Measurements from ENCODE around the gene ZFAND2A. TPM values are rescaled to one million over a fixed set of nuclear protein-coding genes. Genes with fewer than 3 reads are reported as not detected.
A peak's percentile ranks its signal among the peaks of the same experiment; 100 is the strongest.

ZFAND2A gene
- total and polyA plus RNA-seq, 3 donors from 2014 or later, result 32.9 to 61.4 (median 37.8) TPM

- Histone ChIP-seq H3K9me3 (no peaks in the 10 kb centered on the region), H3K4me1 (peaks cover 17% of the 10 kb centered on the region), H3K4me3 (no peak overlapping the region), H3K27ac (no peak overlapping the region), H3K36me3 (ENCODE audit: low read depth, missing control alignments) (no peaks in the 10 kb centered on the region), H3K27me3 (no peaks in the 10 kb centered on the region)
- 48 to 71% methylated on average over 17 to 23 of the region's 23 CpGs for WGBS, 2 donors
- DNase-seq, result no peak
- intact Hi-C loops (cut with DNase I; ENCODE audit: low total_unique reads), result no loop called here
- TF ChIP-seq CTCF (IDR thresholded peaks at IDR 0.05), result no peak
- TF ChIP-seq POLR2A (IDR thresholded peaks at IDR 0.05), result no peak
Observed at GRCh38 chr7:1124816-1125602, 35.0 kb downstream of the ZFAND2A start.

- intact Hi-C loops (cut with DNase I; ENCODE audit: low total_unique reads), result no loop called here
- H3K4me1 ChIP-seq, result peaks cover 17% of the 10 kb centered on the region
- TF ChIP-seq POLR2A (IDR thresholded peaks at IDR 0.05) (no peak), CTCF (IDR thresholded peaks at IDR 0.05) (no peak)
- peak overlapping the region; percentile 7 to 65 for H3K27ac ChIP-seq
- no peaks in the 10 kb centered on the region for H3K36me3 ChIP-seq (ENCODE audit: low read depth, missing control alignments)
- 50 to 63% methylated on average over 9 to 11 of the region's 11 CpGs for WGBS, 2 donors
- H3K9me3 ChIP-seq, result no peaks in the 10 kb centered on the region
- no peak for DNase-seq
- H3K4me3 ChIP-seq, result no peak overlapping the region
- no peaks in the 10 kb centered on the region for H3K27me3 ChIP-seq
Observed at GRCh38 chr7:1124164-1124563, 35.8 kb downstream of the ZFAND2A start.

GRCh38 chr7:1123715-1124114, 36.3 kb downstream of the ZFAND2A start:
- intact Hi-C loops (cut with DNase I; ENCODE audit: low total_unique reads), result no loop called here
- 48 to 51% methylated on average over 17 of the region's 17 CpGs for WGBS, 2 donors
- no peaks in the 10 kb centered on the region for H3K36me3 ChIP-seq (ENCODE audit: low read depth, missing control alignments)
- H3K4me3 ChIP-seq, result no peak overlapping the region
- peak; percentile 48 to 51 (median 50) for TF ChIP-seq CTCF (IDR thresholded peaks at IDR 0.05)
- no peak for TF ChIP-seq POLR2A (IDR thresholded peaks at IDR 0.05)
- H3K9me3 ChIP-seq, result no peaks in the 10 kb centered on the region
- H3K27me3 ChIP-seq, result no peaks in the 10 kb centered on the region
- H3K4me1 ChIP-seq, result peaks cover 17% of the 10 kb centered on the region
- H3K27ac ChIP-seq, result peak overlapping the region; percentile 7 to 65
- peak; percentile 83 for DNase-seq

- H3K27ac ChIP-seq, result peak overlapping the region; percentile 7 to 65
- H3K27me3 ChIP-seq, result no peaks in the 10 kb centered on the region
- H3K36me3 ChIP-seq (ENCODE audit: low read depth, missing control alignments), result no peaks in the 10 kb centered on the region
- peaks cover 17% of the 10 kb centered on the region for H3K4me1 ChIP-seq
- no peak overlapping the region for H3K4me3 ChIP-seq
- 56 to 76% methylated on average over 8 to 31 of the region's 31 CpGs for WGBS, 2 donors
- TF ChIP-seq POLR2A (IDR thresholded peaks at IDR 0.05) (no peak), CTCF (IDR thresholded peaks at IDR 0.05) (no peak)
- DNase-seq, result no peak
- H3K9me3 ChIP-seq, result no peaks in the 10 kb centered on the region
- intact Hi-C loops (cut with DNase I; ENCODE audit: low total_unique reads), result no loop called here
Observed at GRCh38 chr7:1122832-1123501, 37.0 kb downstream of the ZFAND2A start.
